H9 (cell line): ENCODE measurements around the gene CARD11. TPM values are rescaled to one million over a fixed set of nuclear protein-coding genes. Genes with fewer than 3 reads are reported as not detected.

Experiments
- DNase-seq: peaks from one replicate; pipeline ENCODE4 v3.0.0-alpha.2; 2017
- H2AFZ ChIP-seq: one replicate; pipeline ENCODE4 v1.6.1; 2013; ENCODE audit warnings: mild to moderate bottlenecking, low read length, control low read depth, moderate library complexity
- H2AK5ac ChIP-seq: 2 replicates; pipeline ENCODE4 v1.6.1; 2013; ENCODE audit warnings: low read length, control low read depth, mixed read lengths; ENCODE audit not compliant: insufficient read length
- H2BK120ac ChIP-seq: one replicate; pipeline ENCODE4 v1.6.1; 2013; ENCODE audit warnings: low read depth, mild to moderate bottlenecking, low read length, control low read depth, inconsistent platforms; ENCODE audit not compliant: poor library complexity, severe bottlenecking
- H2BK12ac ChIP-seq: 2 replicates; pipeline ENCODE4 v1.6.1; 2013; ENCODE audit warnings: low read length, control low read depth, mixed read lengths, low read depth; ENCODE audit not compliant: insufficient read length
- H2BK15ac ChIP-seq: 2 replicates; pipeline ENCODE4 v1.6.1; 2013; ENCODE audit warnings: low read depth, low read length, control low read depth
- H2BK20ac ChIP-seq: one replicate; pipeline ENCODE4 v1.6.1; 2013; ENCODE audit warnings: low read depth, mild to moderate bottlenecking, low read length, control low read depth, inconsistent platforms; ENCODE audit not compliant: poor library complexity, severe bottlenecking
- H2BK5ac ChIP-seq: 2 replicates; pipeline ENCODE4 v1.6.1; 2013; ENCODE audit warnings: low read length, control low read depth, mixed read lengths; ENCODE audit not compliant: insufficient read length
- H3K14ac ChIP-seq: 2 replicates; pipeline ENCODE4 v1.6.1; 2013; ENCODE audit warnings: low read length, control low read depth; ENCODE audit not compliant: insufficient read depth
- H3K18ac ChIP-seq: 2 replicates; pipeline ENCODE4 v1.6.1; 2013; ENCODE audit warnings: low read depth, mild to moderate bottlenecking, mixed read lengths, low read length, control low read depth; ENCODE audit not compliant: insufficient read length
- H3K23ac ChIP-seq: 2 replicates; pipeline ENCODE4 v1.6.1; 2013; ENCODE audit warnings: low read length, control low read depth, mixed read lengths, low read depth; ENCODE audit not compliant: insufficient read length
- H3K23me2 ChIP-seq: 2 replicates; pipeline ENCODE4 v1.6.1; 2013; ENCODE audit warnings: low read depth, mild to moderate bottlenecking, mixed read lengths, low read length, control low read depth; ENCODE audit not compliant: insufficient read length, poor library complexity, severe bottlenecking
- H3K27ac ChIP-seq: 2 replicates; pipeline ENCODE4 v1.5.1; 2013; ENCODE audit warnings: low read length, control low read depth, mixed read lengths, low read depth; ENCODE audit not compliant: insufficient read length
- H3K27me3 ChIP-seq: 2 replicates; pipeline ENCODE4 v1.6.1; 2013; ENCODE audit warnings: low read length, control low read depth, inconsistent platforms; ENCODE audit not compliant: insufficient read depth
- H3K4ac ChIP-seq: 2 replicates; pipeline ENCODE4 v1.6.1; 2013; ENCODE audit warnings: low read depth, mild to moderate bottlenecking, control low read depth, inconsistent platforms, low read length, moderate library complexity
- H3K4me1 ChIP-seq: 2 replicates; pipeline ENCODE4 v1.6.1; 2013; ENCODE audit warnings: low read length, control low read depth, inconsistent platforms; ENCODE audit not compliant: insufficient read depth
- H3K4me2 ChIP-seq: 2 replicates; pipeline ENCODE4 v1.6.1; 2013; ENCODE audit warnings: low read length, control low read depth, mixed read lengths; ENCODE audit not compliant: insufficient read length, insufficient read depth
- H3K56ac ChIP-seq: 2 replicates; pipeline ENCODE4 v1.6.1; 2013; ENCODE audit warnings: low read depth, mild to moderate bottlenecking, mixed read lengths, low read length, control low read depth; ENCODE audit not compliant: insufficient read length
- H3K79me1 ChIP-seq: 2 replicates; pipeline ENCODE4 v1.6.1; 2013; ENCODE audit warnings: low read depth, mild to moderate bottlenecking, moderate library complexity, low read length, control low read depth, inconsistent platforms; ENCODE audit not compliant: insufficient read depth, poor library complexity, severe bottlenecking
- H3K79me2 ChIP-seq: 2 replicates; pipeline ENCODE4 v1.6.1; 2013; ENCODE audit warnings: low read length, control low read depth, inconsistent platforms; ENCODE audit not compliant: insufficient read depth
- H3K9ac ChIP-seq: 2 replicates; pipeline ENCODE4 v1.6.1; 2013; ENCODE audit warnings: low read length, control low read depth, mixed read lengths; ENCODE audit not compliant: insufficient read length; ENCODE audit errors: extremely low read depth
- H3K9me3 ChIP-seq: one replicate; pipeline ENCODE4 v1.6.1; 2013; ENCODE audit warnings: low read depth, low read length, inconsistent platforms; ENCODE audit not compliant: control insufficient read depth
- H3T11ph ChIP-seq: one replicate; pipeline ENCODE4 v1.6.1; 2013; ENCODE audit warnings: mild to moderate bottlenecking, low read length, control low read depth, inconsistent platforms
- H4K20me1 ChIP-seq: one replicate; pipeline ENCODE4 v1.6.1; 2013; ENCODE audit not compliant: control insufficient read depth, insufficient read length, insufficient read depth
- H4K5ac ChIP-seq: 2 replicates; pipeline ENCODE4 v1.6.1; 2013; ENCODE audit warnings: low read depth, mild to moderate bottlenecking, mixed read lengths, low read length, control low read depth; ENCODE audit not compliant: insufficient read length
- H4K8ac ChIP-seq: replicated peaks from 2 replicates; pipeline ENCODE4 v1.6.1; 2013; ENCODE audit warnings: low read length, control low read depth, mixed read lengths, low read depth; ENCODE audit not compliant: insufficient read length
- H4K91ac ChIP-seq: 2 replicates; pipeline ENCODE4 v1.6.1; 2013; ENCODE audit warnings: low read depth, mild to moderate bottlenecking, moderate library complexity, mixed read lengths, low read length, control low read depth; ENCODE audit not compliant: insufficient read length
- H3K27ac Mint-ChIP-seq, 3 experiments: 2 replicates in 2 of 3; 3 replicates in 1 of 3; pipeline ENCODE4 v1.8.0; 2020 to 2021; ENCODE audit warnings: mixed read lengths in 3 of 3, mild to moderate bottlenecking in 1 of 3, moderate library complexity in 1 of 3
- H3K27me3 Mint-ChIP-seq: 2 replicates; pipeline ENCODE4 v1.8.0; 2021; ENCODE audit warnings: low read depth, mild to moderate bottlenecking, moderate library complexity, mixed read lengths
- H3K36me3 Mint-ChIP-seq, 3 experiments: 2 replicates in 2 of 3; 3 replicates in 1 of 3; pipeline ENCODE4 v1.8.0; 2020 to 2021; ENCODE audit warnings: low read depth in 3 of 3, mixed read lengths in 3 of 3; ENCODE audit not compliant: insufficient read depth in 1 of 3
- H3K4me1 Mint-ChIP-seq, 2 experiments: 2 replicates each; pipeline ENCODE4 v1.8.0; 2020; ENCODE audit warnings: mixed read lengths in 2 of 2
- H3K4me3 Mint-ChIP-seq, 2 experiments: 2 replicates in 1 of 2; 3 replicates in 1 of 2; pipeline ENCODE4 v1.8.0; 2020 to 2021; ENCODE audit warnings: mild to moderate bottlenecking in 2 of 2, mixed read lengths in 2 of 2, moderate library complexity in 1 of 2
- H3K9me3 Mint-ChIP-seq, 2 experiments: 2 replicates in 1 of 2; 3 replicates in 1 of 2; pipeline ENCODE4 v1.8.0; 2020; ENCODE audit warnings: mild to moderate bottlenecking in 2 of 2, mixed read lengths in 2 of 2, moderate library complexity in 1 of 2
- CTCF ChIP-seq: fragments of 200-600 bp; sonication (generic); conservative IDR thresholded peaks from 3 replicates; pipeline ENCODE4 v1.8.0; 2021; ENCODE audit warnings: antibody characterized with exemption, mild to moderate bottlenecking
- WGBS: extraction: QIAGEN DNeasy Blood & Tissue Kit; methylation state at CpG from one replicate; pipeline ENCODE4 v1.1.7; 2013; ENCODE audit warnings: missing lambda C conversion rate, low lambda C conversion rate, mixed read lengths; ENCODE audit not compliant: insufficient read length; ENCODE audit errors: extremely low coverage; 5-methylcytosine and 5-hydroxymethylcytosine counted together
- total RNA-seq: library from RNA; stranded (reverse); gene quantifications from 2 replicates; pipeline ENCODE4 v1.2.1, GENCODE V29; 2021

Gene CARD11
- total RNA-seq, 1 experiment from 2014 or later: 20.0 TPM

GRCh38 chr7:2919256-2919655 lies 124.4 kb downstream of the CARD11 start:
- Histone ChIP-seq H2BK15ac (no peak overlapping the region), H2BK5ac (no peak overlapping the region), H4K91ac (no peak overlapping the region), H3K14ac (no peak overlapping the region), H3K4me1 (no peaks in the 10 kb centered on the region), H3K23ac (no peak overlapping the region), H3K18ac (no peak overlapping the region), H3K4ac (no peak overlapping the region), H3T11ph (no peak overlapping the region), H3K56ac (no peak overlapping the region), H3K9ac (no peak overlapping the region), H3K4me2 (no peak overlapping the region), H3K79me2 (no peaks in the 10 kb centered on the region), H2BK20ac (no peak overlapping the region), H2AFZ (no peak overlapping the region), H2BK120ac (no peak overlapping the region), H4K5ac (no peak overlapping the region), H3K79me1 (no peaks in the 10 kb centered on the region), H3K9me3 (no peaks in the 10 kb centered on the region), H2BK12ac (no peak overlapping the region), H3K27me3 (no peaks in the 10 kb centered on the region), H2AK5ac (no peak overlapping the region), H3K23me2 (no peaks in the 10 kb centered on the region), H4K8ac (no peak overlapping the region), H4K20me1 (no peaks in the 10 kb centered on the region), H3K27ac (no peak overlapping the region)
- Mint-ChIP-seq H3K4me3 (no peak overlapping the region), H3K27me3 (no peaks in the 10 kb centered on the region), H3K27ac (no peak overlapping the region), H3K4me1 (peaks cover 5 to 15% of the 10 kb centered on the region in 2 experiments; a peak in 2 of 4 replicates), H3K36me3 (peaks cover 5 to 30% (median 18%) of the 10 kb centered on the region in 3 experiments; a peak in 6 of 7 replicates), H3K9me3 (peaks cover 0 to 2% of the 10 kb centered on the region in 2 experiments; a peak in 1 of 5 replicates)
- no CpG with 5 or more reads among the region's 19 CpGs for WGBS
- no peak for DNase-seq
- TF ChIP-seq CTCF: no peak
